Endothelial cell of umbilical vein (primary cell): ENCODE data around the gene ADCY7. TPM values are rescaled to one million over a fixed set of nuclear protein-coding genes. Genes with fewer than 3 reads are reported as not detected.

Experiments
- BruUV-seq: library from RNA; stranded (reverse); fragments of 400-500 nt; replicated peaks from 2 replicates; lab custom pipeline; 2021; lab: Mats Ljungman, UMichigan
- CTCF ChIA-PET: fragments of 300-600, 350-600 bp; sonication (Branson Sonifier 250); formaldehyde crosslinking; loops from one replicate; lab custom pipeline; 2021; ENCODE audit warnings: antibody characterized with exemption, inconsistent platforms; lab: Charles Lee
- POLR2A ChIA-PET: fragments of 300-600, 350-600 bp; sonication (Branson Sonifier 250); formaldehyde crosslinking; loops from one replicate; lab custom pipeline; 2021; ENCODE audit warnings: antibody characterized with exemption, inconsistent platforms; lab: Charles Lee
- DNase-seq: peaks from one replicate; pipeline ENCODE4 v3.0.0-alpha.2; 2011; ENCODE audit warnings: low read depth, low spot score
- FAIRE-seq: peaks from 2 replicates; lab custom pipeline; 2011; peaks lifted over from hg19 to GRCh38; lab: Jason Lieb, UNC
- H2AFZ ChIP-seq: 2 replicates; pipeline ENCODE4 v1.6.0; 2012; ENCODE audit warnings: low read depth, low read length, control low read depth, inconsistent platforms
- H3K27ac ChIP-seq: 2 replicates; pipeline ENCODE4 v1.5.1; 2011; ENCODE audit warnings: low read depth, mild to moderate bottlenecking, control low read depth, low read length, moderate library complexity; ENCODE audit not compliant: insufficient read depth
- H3K27me3 ChIP-seq, 2 experiments: 2 replicates each; pipeline versions ENCODE4 v1.6.0 to v1.6.1; 2011; ENCODE audit warnings: low read length in 2 of 2, mixed read lengths in 1 of 2; ENCODE audit not compliant: control insufficient read depth in 2 of 2, insufficient read depth in 2 of 2
- H3K36me3 ChIP-seq, 2 experiments: 2 replicates in 1 of 2; 3 replicates in 1 of 2; pipeline ENCODE4 v1.5.1; 2011; ENCODE audit warnings: low read length in 2 of 2, mild to moderate bottlenecking in 1 of 2, moderate library complexity in 1 of 2; ENCODE audit not compliant: control insufficient read depth in 2 of 2, insufficient read depth in 2 of 2; ENCODE audit errors: extremely low read depth in 1 of 2
- H3K4me1 ChIP-seq: 3 replicates; pipeline ENCODE4 v1.5.1; 2011; ENCODE audit warnings: mild to moderate bottlenecking, low read length; ENCODE audit not compliant: control insufficient read depth, insufficient read depth; ENCODE audit errors: extremely low read depth
- H3K4me2 ChIP-seq: 2 replicates; pipeline ENCODE4 v1.6.1; 2011; ENCODE audit warnings: low read length, control low read depth, mixed read lengths; ENCODE audit not compliant: insufficient read depth
- H3K4me3 ChIP-seq, 3 experiments: fragments of 200-600 bp in 1 of 3; sonication (generic), shearing (Covaris generic) in 1 of 3; replicated peaks in 1 of 3; 2 replicates each; pipeline ENCODE4 v1.5.1; 2011 to 2016; ENCODE audit warnings: control low read depth in 3 of 3, low read length in 3 of 3, mild to moderate bottlenecking in 2 of 3, inconsistent platforms in 1 of 3, low read depth in 1 of 3, moderate library complexity in 1 of 3; ENCODE audit not compliant: insufficient read depth in 1 of 3
- H3K79me2 ChIP-seq: 2 replicates; pipeline ENCODE4 v1.6.0; 2012; ENCODE audit warnings: low read length, inconsistent platforms; ENCODE audit not compliant: control insufficient read depth, insufficient read depth
- H3K9ac ChIP-seq: replicated peaks from 2 replicates; pipeline ENCODE3; 2011; ENCODE audit warnings: low read length, control low read depth; ENCODE audit not compliant: insufficient read depth; ENCODE audit errors: extremely low read depth
- H3K9me1 ChIP-seq: replicated peaks from 3 replicates; pipeline ENCODE4 v1.6.0; 2011; ENCODE audit warnings: mild to moderate bottlenecking, low read length; ENCODE audit not compliant: control insufficient read depth, insufficient read depth; ENCODE audit errors: extremely low read depth
- H3K9me3 ChIP-seq: replicated peaks from 2 replicates; pipeline ENCODE4 v1.5.1; 2012; ENCODE audit warnings: low read length, inconsistent platforms; ENCODE audit not compliant: control insufficient read depth, insufficient read depth
- H4K20me1 ChIP-seq: replicated peaks from 2 replicates; pipeline ENCODE3; 2011; ENCODE audit warnings: mild to moderate bottlenecking, low read length; ENCODE audit not compliant: control insufficient read depth, insufficient read depth; ENCODE audit errors: extremely low read depth
- GATA2 ChIP-seq: IDR thresholded peaks from 2 replicates; pipeline ENCODE4 v1.7.0; 2011; ENCODE audit warnings: low read depth, mild to moderate bottlenecking, moderate library complexity, mixed read lengths, low read length; ENCODE audit not compliant: insufficient read length, insufficient read depth
- MYC ChIP-seq: IDR thresholded peaks from one replicate; pipeline ENCODE4 v1.6.1; 2011; ENCODE audit warnings: mild to moderate bottlenecking, low read depth, low read length
- POLR2A ChIP-seq: IDR thresholded peaks from 2 replicates; pipeline ENCODE4 v1.6.1; 2012; ENCODE audit warnings: low read depth, mild to moderate bottlenecking, control low read depth, low read length
- POLR2AphosphoS5 ChIP-seq: IDR thresholded peaks from 2 replicates; pipeline ENCODE4 v1.6.1; 2012; ENCODE audit warnings: low read depth, mild to moderate bottlenecking, control low read depth, low read length, moderate library complexity; ENCODE audit not compliant: insufficient read depth
- dilution Hi-C: fragments of 300-500 bp; cut with MboI; formaldehyde crosslinking; loops from one replicate; pipeline ENCODE4 v1.15.0; 2019; ENCODE audit warnings: low sequenced_read_pairs; ENCODE audit not compliant: extremely low pct_ligation_motif_present
- intact Hi-C: fragments of 100-400 bp; cut with micrococcal nuclease; formaldehyde crosslinking; loops from one replicate; pipeline ENCODE4 v1.10.0; 2022
- polyA plus RNA-seq, 4 experiments: library from polyadenylated mRNA; depleted of rRNA in 3 of 4; stranded (reverse) in 3 of 4; unstranded in 1 of 4; fragments of >200 nt; gene quantifications; 2 replicates each; pipeline versions ENCODE4 v1.2.1 to v1.2.3, GENCODE V29; 2011 to 2012; ENCODE audit warnings: missing spikeins in 1 of 4
- total RNA-seq: library from RNA; stranded (reverse); gene quantifications from 2 replicates; pipeline ENCODE4 v1.2.3, GENCODE V29; 2021

Gene ADCY7
- total and polyA plus RNA-seq, 2 donors (not counting 3 experiments of a cell fraction or from before 2014, with no cell fraction given): 3.5 to 9.3 TPM

- BruUV-seq: no TSS peak
- peaks cover 6 to 15% of the 10 kb centered on the region in 2 experiments for H3K36me3 ChIP-seq
Measured at GRCh38 chr16:50322333-50322732, 56.0 kb downstream of the ADCY7 start.

GRCh38 chr16:50323335-50324011 is 57.1 kb downstream of the ADCY7 start:
- H2AFZ ChIP-seq: no peak overlapping the region
- H3K4me1 ChIP-seq: peaks cover 7% of the 10 kb centered on the region
- intact Hi-C loops (no loop called here), dilution Hi-C loops (no loop called here)
- DNase-seq: peak; percentile 46
- H3K9me1 ChIP-seq: no peaks in the 10 kb centered on the region
- BruUV-seq: no TSS peak
- H3K4me2 ChIP-seq: no peak overlapping the region
- H3K9me3 ChIP-seq: no peaks in the 10 kb centered on the region
- FAIRE-seq: no peak
- no peak overlapping the region for H3K27ac ChIP-seq
- TF ChIP-seq GATA2 (peak; percentile 89), POLR2A (no peak), MYC (no peak)
- no peak overlapping the region for H3K9ac ChIP-seq
- H3K27me3 ChIP-seq: no peaks in the 10 kb centered on the region
- H3K4me3 ChIP-seq: no peak overlapping the region
- peaks cover 6 to 17% of the 10 kb centered on the region in 2 experiments for H3K36me3 ChIP-seq
- no peaks in the 10 kb centered on the region for H4K20me1 ChIP-seq
- POLR2A ChIA-PET: no interaction called here
- no peaks in the 10 kb centered on the region for H3K79me2 ChIP-seq
- CTCF ChIA-PET: interaction anchor here (0.8 to 4.0 kb wide), 3 partner anchors 32 to 483 kb away, joined by 3 to 17 read pairs (median 4); partner anchors contain the start of gene CNEP1R1

More at GRCh38 chr16:50322333-50322732, 56.0 kb downstream of the ADCY7 start:
- ChIA-PET CTCF (interaction anchor here (0.9 to 4.0 kb wide), 3 partner anchors 33 to 297 kb away, joined by 3 to 17 read pairs (median 4); partner anchors contain the start of gene CNEP1R1), POLR2A (no interaction called here)
- dilution Hi-C loops: no loop called here
- H4K20me1 ChIP-seq: no peaks in the 10 kb centered on the region
- H3K4me2 ChIP-seq: no peak overlapping the region
- no peaks in the 10 kb centered on the region for H3K9me3 ChIP-seq
- peaks cover 7% of the 10 kb centered on the region for H3K4me1 ChIP-seq
- H3K27ac ChIP-seq: no peak overlapping the region
- H3K27me3 ChIP-seq: no peaks in the 10 kb centered on the region
- FAIRE-seq (no peak), DNase-seq (no peak)
- TF ChIP-seq POLR2A (no peak), POLR2AphosphoS5 (no peak)
- H3K4me3 ChIP-seq: no peak overlapping the region
- H3K9ac ChIP-seq: no peak overlapping the region
- no peaks in the 10 kb centered on the region for H3K9me1 ChIP-seq
- no peaks in the 10 kb centered on the region for H3K79me2 ChIP-seq
- no peak overlapping the region for H2AFZ ChIP-seq
- intact Hi-C loops: no loop called here
